Stimulated activated CD4-positive, alpha-beta T cell treated with anti-CD3 and anti-CD28 coated beads, Interleukin-12 subunit alpha, Interleukin-12 subunit beta, amount 100 ng/mL, for 4 hours (primary cell): ENCODE data around the gene TMEM269.
"Not testable (repeated sequence)": the region's sequence is repeated elsewhere in the genome, so short reads cannot be mapped to it uniquely, and the experiment has no call there.

ENCODE experiments used
- DNase-seq: peaks from one replicate; pipeline ENCODE4 v3.0.0-alpha.2; 2020

TMEM269 gene

GRCh38 chr1:42779725-42780124, 5.1 kb upstream of the TMEM269 start:
- DNase-seq, result no peak

- no peak for DNase-seq
Observed at GRCh38 chr1:42780176-42780575, 4.6 kb upstream of the TMEM269 start.

- DNase-seq, result no peak
Observed at GRCh38 chr1:42783092-42783491, 1.7 kb upstream of the TMEM269 start.

GRCh38 chr1:42784547-42784945, 245 bp upstream of the TMEM269 start:
- DNase-seq, result no peak

- no peak for DNase-seq
Observed at GRCh38 chr1:42786097-42786496, 1.3 kb downstream of the TMEM269 start.

- no peak for DNase-seq
Observed at GRCh38 chr1:42788021-42788420, 3.2 kb downstream of the TMEM269 start.

GRCh38 chr1:42793824-42794223, 9.0 kb downstream of the TMEM269 start:
- DNase-seq, result no peak

GRCh38 chr1:42797414-42797813, 12.6 kb downstream of the TMEM269 start:
- DNase-seq, result no peak

GRCh38 chr1:42797979-42798378, 13.2 kb downstream of the TMEM269 start:
- DNase-seq, result no peak

- no peak for DNase-seq
Observed at GRCh38 chr1:42801832-42802473, 17.2 kb downstream of the TMEM269 start.

- no peak for DNase-seq
Observed at GRCh38 chr1:42806171-42806570, 21.4 kb downstream of the TMEM269 start.

- no peak for DNase-seq
Observed at GRCh38 chr1:42806593-42806992, 21.8 kb downstream of the TMEM269 start.

- DNase-seq, result no peak
Observed at GRCh38 chr1:42807056-42807668, 22.4 kb downstream of the TMEM269 start.

- not testable (repeated sequence) for DNase-seq
Observed at GRCh38 chr1:42814815-42815214, 30.0 kb downstream of the TMEM269 start.

- no peak for DNase-seq
Observed at GRCh38 chr1:42815941-42816584, 31.3 kb downstream of the TMEM269 start.

GRCh38 chr1:42816585-42817439, 32.0 kb downstream of the TMEM269 start, which contains the start of the genes ERMAP and SVBP:
Gene ERMAP (plus strand): TSS chr1:42817122. CDS start chr1:42830449, 13,327 bp downstream.
Gene SVBP (minus strand): TSS chr1:42817397. CDS start chr1:42816544, 853 bp downstream.
- peak; percentile 98 for DNase-seq

- DNase-seq, result no peak
Observed at GRCh38 chr1:42817440-42817767, 32.6 kb downstream of the TMEM269 start.

- DNase-seq, result no peak
Observed at GRCh38 chr1:42817976-42818375, 33.2 kb downstream of the TMEM269 start.

GRCh38 chr1:42820813-42821212, 36.0 kb downstream of the TMEM269 start:
- DNase-seq, result no peak

- DNase-seq, result no peak
Observed at GRCh38 chr1:42821690-42822089, 36.9 kb downstream of the TMEM269 start.

GRCh38 chr1:42822800-42823392, 38.1 kb downstream of the TMEM269 start:
- DNase-seq, result no peak

GRCh38 chr1:42824481-42825035, 39.8 kb downstream of the TMEM269 start:
- DNase-seq, result no peak
